GM21381 (cell line): ENCODE measurements around the gene DCPS.
"Not testable (repeated sequence)": the region's sequence is repeated elsewhere in the genome, so short reads cannot be mapped to it uniquely, and the experiment has no call there.

Experiments
- ATAC-seq: cut with Tn5 transposase; IDR thresholded peaks from one replicate; pipeline ENCODE4 v1.9.1; 2021; ENCODE audit warnings: mild to moderate bottlenecking, moderate library complexity; ENCODE audit not compliant: unreplicated experiment

Gene DCPS

GRCh38 chr11:126357969-126358762, 54.3 kb downstream of the DCPS start:
- no peak for ATAC-seq

- no peak for ATAC-seq
Measured at GRCh38 chr11:126358763-126359160, 54.9 kb downstream of the DCPS start.

- ATAC-seq = no peak
Measured at GRCh38 chr11:126359431-126360048, 55.7 kb downstream of the DCPS start.

GRCh38 chr11:126360049-126360446, 56.2 kb downstream of the DCPS start:
- no peak for ATAC-seq

- no peak for ATAC-seq
Measured at GRCh38 chr11:126361400-126361799, 57.5 kb downstream of the DCPS start.

GRCh38 chr11:126362879-126363655, 59.2 kb downstream of the DCPS start:
- no peak for ATAC-seq

- no peak for ATAC-seq
Measured at GRCh38 chr11:126363706-126364248, 59.9 kb downstream of the DCPS start.

- ATAC-seq = not testable (repeated sequence)
Measured at GRCh38 chr11:126364735-126365134, 60.9 kb downstream of the DCPS start.

GRCh38 chr11:126365508-126365907, 61.6 kb downstream of the DCPS start:
- ATAC-seq = not testable (repeated sequence)

GRCh38 chr11:126366064-126366822, 62.4 kb downstream of the DCPS start:
- ATAC-seq = no peak

- ATAC-seq = not testable (repeated sequence)
Measured at GRCh38 chr11:126366823-126367654, 63.2 kb downstream of the DCPS start.

- ATAC-seq = not testable (repeated sequence)
Measured at GRCh38 chr11:126367806-126368205, 63.9 kb downstream of the DCPS start.

- not testable (repeated sequence) for ATAC-seq
Measured at GRCh38 chr11:126368336-126369119, 64.7 kb downstream of the DCPS start.

- ATAC-seq = no peak
Measured at GRCh38 chr11:126370016-126370415, 66.2 kb downstream of the DCPS start.

GRCh38 chr11:126371595-126371994, 67.7 kb downstream of the DCPS start:
- ATAC-seq = no peak

- not testable (repeated sequence) for ATAC-seq
Measured at GRCh38 chr11:126373389-126374066, 69.7 kb downstream of the DCPS start.

- ATAC-seq = not testable (repeated sequence)
Measured at GRCh38 chr11:126374562-126375300, 70.9 kb downstream of the DCPS start.

GRCh38 chr11:126375726-126376125, 71.9 kb downstream of the DCPS start:
- no peak for ATAC-seq
